Panc1 (cell line): Measurements from ENCODE around the gene NMRK2. TPM values are rescaled to one million over a fixed set of nuclear protein-coding genes. Genes with fewer than 3 reads are reported as not detected.
"Not testable (repeated sequence)": the region's sequence is repeated elsewhere in the genome, so short reads cannot be mapped to it uniquely, and the experiment has no call there.

Source experiments
- ATAC-seq: fragments of 200-7000 bp; cut with Tn5 transposase; 2 replicates; pipeline ENCODE4 v1.9.1; 2020; ENCODE audit warnings: mild to moderate bottlenecking, moderate library complexity
- BruUV-seq: library from RNA; stranded (reverse); fragments of 400-500 nt; replicated peaks from 2 replicates; lab custom pipeline; 2021; lab: Mats Ljungman, UMichigan
- CTCF ChIA-PET: fragments of 300-600 bp; sonication (Branson Sonifier 250); formaldehyde crosslinking; loops from one replicate; lab custom pipeline; 2022; ENCODE audit warnings: antibody characterized with exemption; lab: Charles Lee
- POLR2A ChIA-PET: fragments of 300-600 bp; sonication (Branson Sonifier 250); formaldehyde crosslinking; loops from one replicate; lab custom pipeline; 2022; ENCODE audit warnings: antibody characterized with exemption; lab: Charles Lee
- DNase-seq: peaks from one replicate; pipeline ENCODE4 v3.0.0-alpha.2; 2010; ENCODE audit warnings: low read depth, low spot score
- H3K27ac ChIP-seq: 2 replicates; pipeline ENCODE4 v1.5.1; 2011; ENCODE audit warnings: mild to moderate bottlenecking, low read length, inconsistent platforms
- H3K27me3 ChIP-seq: fragments of 200-500 bp; sonication (Bioruptor generic); 2 replicates; pipeline ENCODE4 v1.6.0; 2014; ENCODE audit warnings: low read length, inconsistent platforms; ENCODE audit not compliant: control insufficient read depth, insufficient read depth
- H3K36me3 ChIP-seq: fragments of 200-500 bp; sonication (Bioruptor generic); 2 replicates; pipeline ENCODE4 v1.5.1; 2014; ENCODE audit warnings: inconsistent platforms, mild to moderate bottlenecking, low read length, moderate library complexity; ENCODE audit not compliant: control insufficient read depth, insufficient read depth
- H3K4me1 ChIP-seq: 2 replicates; pipeline ENCODE4 v1.5.1; 2011; ENCODE audit warnings: inconsistent platforms, mild to moderate bottlenecking, low read length, moderate library complexity; ENCODE audit not compliant: control insufficient read depth, insufficient read depth
- H3K4me3 ChIP-seq, 2 experiments: 2 replicates each; pipeline ENCODE4 v1.5.1; 2011 to 2012; ENCODE audit warnings: low read depth in 2 of 2, low read length in 2 of 2, mild to moderate bottlenecking in 2 of 2, inconsistent platforms in 1 of 2, moderate library complexity in 1 of 2
- H3K9me3 ChIP-seq: fragments of 200-500 bp; sonication (Bioruptor generic); 2 replicates; pipeline ENCODE4 v1.5.1; 2014; ENCODE audit warnings: low read depth, mild to moderate bottlenecking, inconsistent platforms, low read length, moderate library complexity; ENCODE audit not compliant: control insufficient read depth, insufficient read depth
- POLR2AphosphoS5 ChIP-seq: IDR thresholded peaks from 2 replicates; pipeline ENCODE4 v1.6.1; 2012; ENCODE audit warnings: mild to moderate bottlenecking, low read depth, low read length, moderate library complexity
- SIN3A ChIP-seq: IDR thresholded peaks from 2 replicates; pipeline ENCODE4 v1.6.1; 2012; ENCODE audit warnings: low read depth, mild to moderate bottlenecking, low read length, moderate library complexity, borderline replicate concordance; ENCODE audit not compliant: insufficient read depth
- TCF7L2 ChIP-seq: IDR thresholded peaks from 2 replicates; pipeline ENCODE4 v1.6.1; 2011; ENCODE audit warnings: mild to moderate bottlenecking, low read depth, low read length, inconsistent platforms
- in situ Hi-C: cut with HindIII; loops from 2 replicates; pipeline ENCODE4 v1.10.0; 2016; ENCODE audit warnings: low sequenced_read_pairs, low pct_unique_long_range_greater_than_20kb
- intact Hi-C: fragments of 100-400 bp; cut with micrococcal nuclease; formaldehyde crosslinking; loops from one replicate; pipeline ENCODE4 v1.10.0; 2022; ENCODE audit not compliant: unreplicated experiment
- total RNA-seq: library from RNA; stranded (reverse); gene quantifications from one replicate; pipeline ENCODE4 v1.2.1, GENCODE V29; 2021; ENCODE audit not compliant: unreplicated experiment
- TF ChIP-seq, protein P1 (sequence below), 2 experiments: IDR thresholded peaks; 2 replicates each; pipeline ENCODE4 v1.6.1; 2011 to 2012; ENCODE audit warnings: low read depth in 2 of 2, control low read depth in 1 of 2, low read length in 1 of 2, mild to moderate bottlenecking in 1 of 2, moderate library complexity in 1 of 2; ENCODE audit not compliant: insufficient read depth in 1 of 2
- TF ChIP-seq, protein P2 (sequence below): fragments of 450-650 bp; IDR thresholded peaks from 2 replicates; pipeline ENCODE4 v1.5.1; 2017; ENCODE audit warnings: mild to moderate bottlenecking

The NMRK2 gene
- total RNA-seq, 1 experiment from 2014 or later = 0.21 TPM

DNA sequence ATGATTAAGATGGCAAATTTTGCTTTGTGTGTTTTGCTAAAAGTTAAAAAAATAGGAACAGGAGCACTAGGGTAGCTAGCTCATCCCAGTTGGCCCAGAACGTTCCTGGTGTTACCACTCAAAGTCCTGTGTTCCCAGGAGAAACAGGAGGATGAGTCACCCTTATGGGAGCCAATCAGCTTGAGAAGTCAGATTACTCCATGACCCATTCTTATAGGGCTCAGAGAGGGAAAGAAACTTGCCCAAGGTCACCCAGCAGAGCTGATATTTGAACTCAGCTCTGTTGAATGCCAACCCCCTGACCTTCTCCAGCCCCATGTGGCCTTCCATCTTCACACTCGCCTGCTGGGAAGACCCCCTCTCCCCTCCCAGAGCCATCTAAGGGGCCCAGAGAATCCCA is 13.0 kb downstream of the NMRK2 start:
- H3K27ac ChIP-seq = no peak overlapping the region
- in situ Hi-C loops = no loop called here
- H3K27me3 ChIP-seq = no peaks in the 10 kb centered on the region
- H3K9me3 ChIP-seq = no peaks in the 10 kb centered on the region
- DNase-seq (no peak), ATAC-seq (no peak)
- H3K4me1 ChIP-seq = no peaks in the 10 kb centered on the region
- BruUV-seq = no TSS peak
- CTCF ChIA-PET = interaction anchor here (0.5 kb wide), 1 partner anchor 623 kb away, joined by 5 read pairs; no protein-coding TSS in a partner anchor
- H3K4me3 ChIP-seq = no peak overlapping the region
- intact Hi-C loops = no loop called here
- POLR2A ChIA-PET = interaction anchor here (0.6 kb wide), 1 partner anchor 9 kb away, joined by 3 read pairs; no protein-coding TSS in a partner anchor
- no peaks in the 10 kb centered on the region for H3K36me3 ChIP-seq
- TF ChIP-seq SIN3A = no peak
- no peak for TF ChIP-seq TCF7L2
- TF ChIP-seq, protein P1, sequence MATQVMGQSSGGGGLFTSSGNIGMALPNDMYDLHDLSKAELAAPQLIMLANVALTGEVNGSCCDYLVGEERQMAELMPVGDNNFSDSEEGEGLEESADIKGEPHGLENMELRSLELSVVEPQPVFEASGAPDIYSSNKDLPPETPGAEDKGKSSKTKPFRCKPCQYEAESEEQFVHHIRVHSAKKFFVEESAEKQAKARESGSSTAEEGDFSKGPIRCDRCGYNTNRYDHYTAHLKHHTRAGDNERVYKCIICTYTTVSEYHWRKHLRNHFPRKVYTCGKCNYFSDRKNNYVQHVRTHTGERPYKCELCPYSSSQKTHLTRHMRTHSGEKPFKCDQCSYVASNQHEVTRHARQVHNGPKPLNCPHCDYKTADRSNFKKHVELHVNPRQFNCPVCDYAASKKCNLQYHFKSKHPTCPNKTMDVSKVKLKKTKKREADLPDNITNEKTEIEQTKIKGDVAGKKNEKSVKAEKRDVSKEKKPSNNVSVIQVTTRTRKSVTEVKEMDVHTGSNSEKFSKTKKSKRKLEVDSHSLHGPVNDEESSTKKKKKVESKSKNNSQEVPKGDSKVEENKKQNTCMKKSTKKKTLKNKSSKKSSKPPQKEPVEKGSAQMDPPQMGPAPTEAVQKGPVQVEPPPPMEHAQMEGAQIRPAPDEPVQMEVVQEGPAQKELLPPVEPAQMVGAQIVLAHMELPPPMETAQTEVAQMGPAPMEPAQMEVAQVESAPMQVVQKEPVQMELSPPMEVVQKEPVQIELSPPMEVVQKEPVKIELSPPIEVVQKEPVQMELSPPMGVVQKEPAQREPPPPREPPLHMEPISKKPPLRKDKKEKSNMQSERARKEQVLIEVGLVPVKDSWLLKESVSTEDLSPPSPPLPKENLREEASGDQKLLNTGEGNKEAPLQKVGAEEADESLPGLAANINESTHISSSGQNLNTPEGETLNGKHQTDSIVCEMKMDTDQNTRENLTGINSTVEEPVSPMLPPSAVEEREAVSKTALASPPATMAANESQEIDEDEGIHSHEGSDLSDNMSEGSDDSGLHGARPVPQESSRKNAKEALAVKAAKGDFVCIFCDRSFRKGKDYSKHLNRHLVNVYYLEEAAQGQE (IDR thresholded peaks at IDR 0.05; ENCODE audit: insufficient read depth in 1 of 2, low read depth in 2 of 2, low read length in 1 of 2) = no peak
- TF ChIP-seq POLR2AphosphoS5 = no peak
- TF ChIP-seq, protein P2, sequence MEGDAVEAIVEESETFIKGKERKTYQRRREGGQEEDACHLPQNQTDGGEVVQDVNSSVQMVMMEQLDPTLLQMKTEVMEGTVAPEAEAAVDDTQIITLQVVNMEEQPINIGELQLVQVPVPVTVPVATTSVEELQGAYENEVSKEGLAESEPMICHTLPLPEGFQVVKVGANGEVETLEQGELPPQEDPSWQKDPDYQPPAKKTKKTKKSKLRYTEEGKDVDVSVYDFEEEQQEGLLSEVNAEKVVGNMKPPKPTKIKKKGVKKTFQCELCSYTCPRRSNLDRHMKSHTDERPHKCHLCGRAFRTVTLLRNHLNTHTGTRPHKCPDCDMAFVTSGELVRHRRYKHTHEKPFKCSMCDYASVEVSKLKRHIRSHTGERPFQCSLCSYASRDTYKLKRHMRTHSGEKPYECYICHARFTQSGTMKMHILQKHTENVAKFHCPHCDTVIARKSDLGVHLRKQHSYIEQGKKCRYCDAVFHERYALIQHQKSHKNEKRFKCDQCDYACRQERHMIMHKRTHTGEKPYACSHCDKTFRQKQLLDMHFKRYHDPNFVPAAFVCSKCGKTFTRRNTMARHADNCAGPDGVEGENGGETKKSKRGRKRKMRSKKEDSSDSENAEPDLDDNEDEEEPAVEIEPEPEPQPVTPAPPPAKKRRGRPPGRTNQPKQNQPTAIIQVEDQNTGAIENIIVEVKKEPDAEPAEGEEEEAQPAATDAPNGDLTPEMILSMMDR = no peak

GRCh38 chr19:3947316-3947933 is 14.6 kb downstream of the NMRK2 start:
- intact Hi-C loops, in situ Hi-C loops, CTCF ChIA-PET, H3K4me3 ChIP-seq, BruUV-seq, POLR2A ChIA-PET, DNase-seq, H3K9me3 ChIP-seq, H3K36me3 ChIP-seq, ATAC-seq, H3K4me1 ChIP-seq, H3K27me3 ChIP-seq, H3K27ac ChIP-seq: not testable (repeated sequence)

- intact Hi-C loops = no loop called here
- DNase-seq (no peak), ATAC-seq (no peak)
- Histone ChIP-seq H3K36me3 (no peaks in the 10 kb centered on the region), H3K27ac (no peak overlapping the region), H3K4me1 (0 out of 2 replicates have a peak, but pooled peaks cover 4% of the 10 kb centered on the region), H3K27me3 (no peaks in the 10 kb centered on the region), H3K4me3 (no peak overlapping the region), H3K9me3 (no peaks in the 10 kb centered on the region)
- ChIA-PET CTCF (interaction anchor here (0.6 kb wide), 1 partner anchor 192 kb away, joined by 6 read pairs; no protein-coding TSS in a partner anchor), POLR2A (no interaction called here)
- TF ChIP-seq TCF7L2 = no peak
- no peak for TF ChIP-seq SIN3A
- no peak for TF ChIP-seq POLR2AphosphoS5
- TF ChIP-seq, protein P2 = no peak
- TF ChIP-seq, protein P1 (IDR thresholded peaks at IDR 0.05; ENCODE audit: insufficient read depth in 1 of 2, low read depth in 2 of 2, low read length in 1 of 2) = no peak
- in situ Hi-C loops = no loop called here
- no TSS peak for BruUV-seq
Observed at GRCh38 chr19:3949294-3949693, 16.4 kb downstream of the NMRK2 start.
